HEK293 (cell line): ENCODE results near the gene HMGCS1.

Source experiments
- BCL11A ChIP-seq: fragments of 450-650 bp; formaldehyde crosslinking; IDR thresholded peaks from 2 replicates; pipeline ENCODE4 v1.5.1; 2016; ENCODE audit warnings: low read depth, missing biosample characterization, missing genetic modification characterization
- CTCF ChIP-seq: fragments of 450-650 bp; formaldehyde crosslinking; IDR thresholded peaks from 2 replicates; pipeline ENCODE4 v1.5.1; 2016; ENCODE audit warnings: missing biosample characterization, missing genetic modification characterization
- ZFP41 ChIP-seq: fragments of 450-650 bp; formaldehyde crosslinking; IDR thresholded peaks from 2 replicates; pipeline ENCODE4 v1.5.1; 2016; ENCODE audit warnings: missing biosample characterization, missing genetic modification characterization, borderline replicate concordance
- ZNF549 ChIP-seq: fragments of 450-650 bp; IDR thresholded peaks from 2 replicates; pipeline ENCODE4 v1.5.1; 2018; ENCODE audit warnings: missing biosample characterization, missing genetic modification characterization, mild to moderate bottlenecking, inconsistent platforms, moderate library complexity

- TF ChIP-seq CTCF (tag by site-specific recombination), result no peak; the same call in 1 of the 2 replicates
- TF ChIP-seq BCL11A, result no peak
- no peak for TF ChIP-seq ZNF549 (tag by site-specific recombination)
- no peak for TF ChIP-seq ZFP41
These were observed 545 bp downstream of the HMGCS1 start for GRCh38 chr5:43312699-43313034.
